ENCODE measurements around the gene GPR142.

DNA sequence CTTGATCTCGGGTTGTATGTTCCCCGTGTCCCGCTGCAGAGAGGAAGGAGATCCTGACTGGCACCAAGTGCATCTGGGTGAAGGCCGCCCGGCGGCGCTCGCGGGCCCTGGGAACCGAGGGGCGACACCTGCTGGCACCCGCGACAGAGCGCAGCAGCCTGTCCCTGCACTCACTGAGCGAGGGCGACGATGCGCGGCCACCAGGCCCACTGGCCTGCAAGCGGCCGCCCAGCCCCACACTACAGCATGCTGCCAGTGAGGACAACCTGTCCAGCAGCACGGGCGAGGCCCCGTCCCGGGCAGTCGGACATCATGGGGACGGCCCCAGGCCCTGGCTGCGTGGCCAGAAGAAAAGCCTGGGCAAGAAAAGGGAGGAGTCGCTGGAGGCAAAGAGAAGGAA lies 13.2 kb upstream of the GPR142 start:
- TF ChIP-seq POLR2AphosphoS5 (IDR thresholded peaks at IDR 0.05; ENCODE audit: borderline replicate concordance, low read depth, low read length) (no peak), EZH2 (IDR thresholded peaks at IDR 0.05) (no peak)

All from SK-N-MC (cell line).